GM19239 (cell line): ENCODE measurements around the gene SLCO3A1.

ENCODE experiments used
- DNase-seq: peaks from one replicate; pipeline ENCODE4 v3.0.0; 2011; ENCODE audit warnings: low spot score; ENCODE audit not compliant: insufficient read length
- FAIRE-seq: peaks from 2 replicates; lab custom pipeline; 2011; peaks lifted over from hg19 to GRCh38; lab: Jason Lieb, UNC

SLCO3A1 gene

DNA sequence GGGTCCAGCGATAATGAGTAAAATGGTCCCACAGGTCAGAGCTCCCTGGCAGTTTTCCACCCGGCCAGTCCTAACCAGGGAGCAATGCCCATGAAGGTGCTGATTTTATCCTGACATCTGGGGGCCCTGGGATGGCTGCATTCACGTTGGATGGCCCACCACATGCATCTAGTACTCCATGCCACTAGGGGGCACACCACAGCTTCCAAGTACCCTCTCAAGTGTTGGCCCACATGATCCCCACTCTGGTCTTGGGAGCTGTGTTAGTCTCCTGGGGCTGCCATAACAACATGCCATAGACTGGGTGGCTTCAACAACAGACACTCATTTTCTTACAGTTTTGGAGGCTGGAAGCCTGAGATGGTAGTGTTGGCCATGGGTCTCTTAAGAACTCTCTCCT is 225.5 kb downstream of the SLCO3A1 start:
- FAIRE-seq = no peak
- DNase-seq = no peak

DNA sequence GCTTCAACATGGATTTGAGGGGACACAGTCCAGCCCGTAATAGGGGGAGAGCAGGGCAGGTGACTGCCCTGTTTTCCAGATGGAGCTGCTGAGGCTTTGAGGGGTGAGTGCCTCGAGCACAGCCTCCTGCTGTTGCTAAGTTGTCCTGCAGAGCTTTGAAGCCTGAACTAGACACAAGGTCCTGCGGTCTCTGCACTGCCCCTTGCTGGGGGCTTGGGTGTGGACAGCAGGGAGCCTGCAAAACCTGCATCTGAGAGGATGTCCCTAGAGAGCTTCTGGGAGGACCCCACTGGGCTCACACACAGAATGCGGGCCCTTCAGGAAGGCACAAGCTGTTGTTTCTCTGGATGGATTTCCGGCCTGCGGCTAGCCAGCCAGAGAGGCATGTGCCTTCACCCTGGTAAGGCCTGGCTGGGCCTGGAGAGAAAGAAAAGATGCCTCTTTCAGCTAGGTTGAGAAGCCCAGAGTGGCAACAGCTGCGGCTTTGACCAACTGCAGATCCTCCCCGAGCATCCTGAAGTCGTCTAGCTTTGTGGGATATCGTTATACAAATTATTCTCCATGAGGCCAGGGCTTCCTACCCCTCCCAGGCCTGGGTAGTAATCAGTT is 226.2 kb downstream of the SLCO3A1 start:
- FAIRE-seq (no peak), DNase-seq (no peak)

DNA sequence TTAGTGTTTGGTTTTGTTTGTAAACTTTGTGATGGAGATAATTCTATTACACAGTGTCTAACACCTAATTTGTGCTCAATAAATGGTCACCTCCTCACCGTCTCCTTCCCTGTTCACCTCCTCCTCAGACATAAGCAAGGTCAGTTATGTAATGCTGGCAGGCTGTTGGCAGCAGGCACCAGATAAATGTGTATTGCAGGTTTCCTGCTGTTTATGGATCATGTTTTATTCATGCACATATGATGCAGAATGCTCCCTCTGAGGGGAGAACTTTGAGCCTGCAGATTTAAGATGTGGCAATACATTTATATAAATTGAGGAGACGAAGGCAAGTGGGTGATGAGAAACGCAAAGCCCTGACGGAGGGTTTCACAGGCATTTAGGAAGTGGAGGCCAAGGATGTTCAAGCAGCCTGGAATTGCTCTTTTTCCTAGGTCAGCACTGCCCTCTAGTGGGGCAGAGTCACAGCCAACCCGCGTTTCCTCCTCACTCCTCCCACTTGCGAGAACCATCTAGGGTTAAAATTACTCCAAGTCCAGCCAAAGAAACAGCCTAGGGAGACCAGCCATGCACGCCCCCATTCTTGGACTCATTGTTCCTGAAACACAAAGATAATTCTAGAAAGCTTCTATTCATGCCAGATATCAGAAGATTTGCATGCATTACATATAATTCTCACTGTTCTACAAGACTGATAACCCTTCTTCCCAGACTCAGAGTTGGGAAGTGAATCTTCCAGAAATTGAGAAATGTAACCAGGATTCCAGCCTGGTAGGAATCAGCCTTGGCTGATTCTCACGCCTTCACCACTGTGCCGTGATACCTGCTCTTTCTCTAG is 228.7 kb downstream of the SLCO3A1 start:
- FAIRE-seq = peak; percentile 4
- DNase-seq = peak; percentile 48

DNA sequence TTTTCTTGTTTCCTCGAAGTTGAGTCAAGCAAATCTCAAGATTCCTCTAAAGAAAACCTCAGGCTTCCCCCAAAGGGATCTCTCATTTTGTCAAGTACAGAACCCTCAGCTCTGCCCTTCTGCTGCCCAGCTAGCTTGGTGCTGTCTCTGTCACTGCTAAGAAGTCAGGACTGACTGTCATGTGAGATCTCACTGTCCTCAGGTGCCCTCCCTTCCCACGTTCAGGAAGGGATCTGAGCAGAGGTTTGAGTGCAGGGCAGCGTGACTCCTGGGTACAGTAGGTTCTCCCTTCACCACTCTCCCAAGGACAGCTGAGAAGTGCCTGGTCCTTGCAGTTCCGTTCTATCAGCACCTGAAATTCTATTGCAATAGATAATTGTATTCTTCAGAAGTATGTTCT is 229.7 kb downstream of the SLCO3A1 start:
- DNase-seq (no peak), FAIRE-seq (no peak)

DNA sequence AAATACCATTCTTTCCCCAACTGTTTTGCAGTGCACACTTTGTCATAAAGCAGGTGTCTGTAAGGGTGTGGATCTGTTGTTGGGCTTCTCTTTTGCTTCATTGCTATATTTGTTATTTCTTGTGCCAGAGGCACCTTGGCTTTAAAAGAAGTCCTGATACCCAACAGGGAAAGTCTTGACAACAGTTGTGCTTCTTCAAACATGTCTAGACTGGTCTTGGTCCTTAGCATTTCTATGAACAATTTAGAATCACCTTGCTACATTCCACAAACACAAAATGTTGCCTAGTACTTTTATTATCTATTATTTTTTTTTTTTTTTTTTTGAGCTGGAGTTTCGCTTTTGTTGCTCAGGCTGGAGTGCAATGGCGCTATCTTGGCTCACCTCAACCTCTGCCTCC is 233.7 kb downstream of the SLCO3A1 start:
- DNase-seq (no peak), FAIRE-seq (no peak)

DNA sequence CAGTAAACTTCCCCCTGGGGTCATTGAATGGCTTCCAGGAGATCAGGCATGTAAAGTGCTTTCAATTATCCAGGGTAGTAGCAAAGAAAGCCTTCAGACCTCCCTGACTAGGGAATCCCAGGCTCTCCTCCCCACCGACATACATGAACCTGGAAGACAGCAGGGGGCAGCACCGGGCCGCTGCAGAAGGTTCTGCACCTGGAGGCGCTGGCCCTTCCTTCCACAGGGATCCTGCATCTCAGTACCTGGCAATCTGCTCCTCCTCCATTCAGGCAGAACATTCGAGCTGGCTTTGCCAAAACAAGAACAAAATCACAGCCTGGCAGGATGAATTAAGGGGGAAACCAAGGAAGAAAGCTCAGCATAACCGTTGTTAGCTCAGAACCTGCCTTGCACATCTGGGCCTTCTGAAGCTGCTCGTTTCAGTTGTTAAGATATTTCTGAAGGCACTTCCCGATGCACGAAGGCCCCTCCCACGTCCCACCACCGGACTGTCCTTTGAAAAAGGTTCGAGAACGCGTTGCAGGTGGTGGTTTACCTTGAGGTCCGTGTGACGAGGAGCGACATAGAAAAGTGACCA is 237.7 kb downstream of the SLCO3A1 start:
- FAIRE-seq (no peak), DNase-seq (no peak)

DNA sequence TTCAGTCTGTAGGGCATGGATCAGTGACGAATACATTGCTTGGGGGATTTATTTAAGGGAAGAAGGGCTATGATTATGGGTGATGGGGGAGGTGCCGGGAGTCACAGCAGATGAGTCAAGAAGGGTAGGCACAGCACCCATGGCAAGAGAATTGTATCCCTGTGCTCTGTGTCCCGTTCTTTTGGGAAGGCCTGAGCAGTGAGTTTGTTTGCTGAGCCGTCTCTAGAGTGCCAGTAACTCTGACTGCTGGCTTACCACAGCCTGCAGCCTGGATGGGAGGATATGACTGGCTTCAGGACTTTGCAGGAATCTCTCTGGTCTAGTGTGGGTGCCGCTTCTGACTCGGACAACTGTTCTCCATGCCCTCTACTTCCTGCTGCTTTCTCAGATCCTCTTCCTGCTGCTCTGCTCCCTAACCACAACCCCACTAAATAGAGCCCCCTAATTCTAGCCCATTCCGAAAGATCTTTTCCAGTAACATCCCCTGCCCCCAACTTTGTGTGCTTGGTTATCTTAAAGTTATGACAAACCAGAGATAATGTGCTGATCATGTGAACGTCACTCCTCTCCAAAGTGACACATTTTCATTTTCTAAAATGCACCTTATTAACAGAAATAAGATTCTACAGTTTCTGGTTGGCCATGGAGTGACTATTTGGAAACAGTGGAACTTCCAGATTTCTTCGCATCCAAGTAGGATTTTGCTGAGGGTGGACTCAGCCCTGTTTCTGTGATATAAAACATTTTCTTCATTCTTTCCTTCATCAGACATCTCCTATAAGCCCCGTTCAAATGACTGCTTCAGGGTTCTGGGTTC is 239.0 kb downstream of the SLCO3A1 start:
- no peak for FAIRE-seq
- DNase-seq = no peak

DNA sequence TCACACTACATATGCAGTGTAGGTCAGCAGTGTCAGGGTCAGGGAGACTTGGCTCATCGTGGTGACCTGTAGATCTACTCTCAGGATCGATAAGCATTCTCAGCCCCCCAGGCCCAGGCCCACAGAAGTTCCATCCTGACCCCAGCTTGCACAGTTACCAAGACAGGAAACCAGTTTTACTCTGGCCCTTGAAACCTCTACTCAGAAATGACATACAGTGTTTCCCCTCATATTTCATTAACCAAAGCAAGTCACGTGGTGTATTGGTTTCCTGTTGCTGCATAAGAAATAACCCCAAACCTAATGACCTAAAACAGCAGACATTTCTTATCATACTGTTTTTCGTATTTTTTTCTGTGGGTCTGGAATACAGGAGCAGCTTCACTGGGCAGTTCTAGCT is 242.2 kb downstream of the SLCO3A1 start:
- FAIRE-seq (peak; percentile 8), DNase-seq (peak; percentile 36)

DNA sequence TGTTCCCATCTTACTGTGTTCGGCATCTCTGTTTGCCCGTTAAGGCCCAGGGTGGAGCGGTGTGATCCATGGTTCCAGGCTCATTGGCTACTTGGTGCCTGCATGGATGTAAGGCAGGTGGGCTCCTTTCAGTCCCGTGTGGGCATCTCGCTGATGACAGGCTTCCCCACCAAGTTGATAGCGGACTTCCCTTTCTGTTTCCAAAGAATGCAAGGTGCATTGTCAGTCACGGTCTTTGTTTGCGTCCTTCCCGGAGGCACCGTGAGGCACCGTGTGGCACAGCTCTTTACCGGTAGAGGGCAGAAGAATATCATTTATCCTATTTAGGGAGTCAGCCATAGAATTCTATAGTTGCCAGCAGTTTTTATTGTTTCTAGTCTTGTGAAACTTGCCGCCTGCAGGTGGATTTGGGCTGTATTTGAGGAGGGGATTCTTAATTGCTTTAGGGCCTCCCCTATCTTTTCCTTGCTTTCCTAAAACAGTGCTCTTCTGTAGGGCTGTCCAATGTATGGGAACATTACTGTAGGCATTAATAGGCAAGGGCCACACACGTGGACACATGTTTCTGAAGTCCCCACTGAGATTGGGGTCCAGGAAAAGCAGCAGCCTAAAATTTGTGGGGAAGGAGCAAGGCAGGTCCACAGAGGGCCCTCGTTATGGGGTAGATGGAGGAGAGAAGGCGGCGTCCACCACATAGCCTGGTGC is 244.1 kb downstream of the SLCO3A1 start:
- DNase-seq (no peak), FAIRE-seq (peak; percentile 85)

DNA sequence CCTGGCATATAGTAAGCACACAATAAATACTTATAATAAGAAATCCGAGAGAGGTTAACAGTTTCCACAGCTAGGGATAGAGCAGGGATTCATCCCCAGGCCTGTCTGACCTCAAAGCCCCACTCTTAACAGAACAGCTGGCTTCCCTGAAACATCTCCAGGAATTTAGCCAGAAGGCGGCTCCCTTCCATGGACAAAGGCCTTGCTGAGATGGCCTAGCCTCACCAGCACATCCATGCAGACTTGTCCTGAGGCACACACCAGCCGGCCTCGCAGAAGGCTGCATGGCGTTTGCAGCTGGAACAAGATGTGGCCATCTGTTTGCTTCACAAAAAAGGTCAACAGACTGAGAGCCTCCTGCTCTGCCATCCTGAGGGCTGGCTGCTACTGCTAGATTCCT is 245.4 kb downstream of the SLCO3A1 start:
- DNase-seq = no peak
- no peak for FAIRE-seq

DNA sequence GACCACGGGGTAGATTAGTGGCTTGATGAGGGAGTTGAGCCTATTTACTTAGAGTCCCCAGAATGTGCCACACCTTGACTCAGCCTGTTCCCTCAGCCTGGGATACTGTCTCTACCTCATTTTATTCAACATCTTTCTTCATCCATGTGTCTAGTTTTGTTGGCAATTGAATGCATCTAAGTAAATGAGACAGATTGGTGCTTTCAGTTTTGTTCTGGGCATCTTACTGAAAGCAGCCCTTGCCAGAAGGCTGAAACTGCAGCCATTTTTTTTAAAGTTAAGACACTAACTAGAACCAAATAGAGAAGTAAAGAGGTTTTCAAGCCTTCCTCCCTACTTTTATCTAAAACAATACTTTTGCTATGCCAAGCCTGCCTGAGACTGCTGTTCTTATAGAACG is 246.8 kb downstream of the SLCO3A1 start:
- DNase-seq = no peak
- no peak for FAIRE-seq

DNA sequence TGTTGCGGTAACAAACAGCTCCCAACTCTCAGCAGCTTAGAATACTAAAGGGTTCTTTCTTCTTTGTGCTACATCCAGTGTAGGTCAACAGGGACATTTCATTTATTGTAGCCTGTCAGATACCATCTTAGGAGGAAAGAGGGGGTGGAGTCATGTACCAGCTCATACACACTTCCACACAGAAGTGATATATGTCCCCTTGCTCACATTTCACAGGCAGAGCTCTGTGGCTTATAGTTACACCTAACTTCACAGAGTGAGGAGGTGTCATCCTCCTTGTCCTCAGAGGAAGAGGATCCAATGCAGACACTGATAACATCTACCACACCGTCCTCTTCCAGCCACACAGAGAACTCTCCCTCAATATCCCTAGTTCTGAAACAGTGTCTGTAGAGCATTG is 247.2 kb downstream of the SLCO3A1 start:
- DNase-seq (no peak), FAIRE-seq (peak; percentile 54)

DNA sequence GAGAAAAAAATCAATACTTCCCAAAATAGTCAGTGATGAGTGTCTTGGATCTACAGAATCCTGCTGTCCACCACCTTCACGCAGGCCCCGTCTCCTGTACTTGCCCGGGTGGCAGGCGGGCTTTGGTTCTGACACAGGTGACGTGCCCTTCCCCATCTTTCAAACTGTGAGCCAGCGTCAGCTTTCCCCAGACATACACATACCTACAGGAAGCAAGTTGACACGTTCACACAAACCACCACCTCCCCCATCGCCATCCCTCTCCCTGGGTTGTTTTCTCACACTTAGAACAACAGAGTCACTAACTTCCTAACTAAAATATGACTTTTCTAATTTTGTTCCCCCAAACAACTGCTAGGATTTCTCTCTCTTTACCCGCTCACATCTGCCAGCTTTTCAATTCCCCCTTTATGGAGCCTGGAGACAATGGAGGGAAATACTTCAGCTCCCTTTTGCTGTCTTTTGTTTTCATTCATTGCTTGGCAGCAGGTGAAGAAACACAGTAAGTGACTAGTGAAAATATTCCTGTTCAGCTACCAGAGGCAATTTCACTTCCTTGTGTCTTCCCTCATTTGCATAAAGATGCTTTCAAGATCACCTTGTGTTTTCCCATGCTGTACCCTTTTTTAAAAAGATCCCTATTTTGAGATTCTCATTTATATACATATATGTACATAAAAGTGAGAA is 248.3 kb downstream of the SLCO3A1 start:
- FAIRE-seq = no peak

DNA sequence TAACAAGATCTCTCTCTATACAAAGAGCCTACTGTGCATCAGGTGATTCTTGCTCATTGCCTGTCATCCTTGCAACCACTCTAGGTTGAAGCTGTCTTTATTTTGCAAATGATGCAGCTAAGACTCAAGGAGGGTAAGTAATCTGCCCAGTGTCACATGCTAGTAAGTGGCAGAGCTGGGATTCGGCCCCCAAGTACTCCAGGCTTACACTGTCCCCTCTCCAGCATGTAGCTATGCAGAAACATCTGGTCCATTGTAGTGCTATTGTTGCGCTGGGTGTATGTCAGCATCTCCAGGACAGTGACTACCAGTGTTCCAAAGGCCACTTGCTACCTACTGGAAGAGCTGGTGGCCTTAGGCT is 248.9 kb downstream of the SLCO3A1 start:
- DNase-seq (no peak), FAIRE-seq (peak; percentile 26)

More for the DNA sequence above, 248.3 kb downstream of the SLCO3A1 start:
- no peak for DNase-seq

DNA sequence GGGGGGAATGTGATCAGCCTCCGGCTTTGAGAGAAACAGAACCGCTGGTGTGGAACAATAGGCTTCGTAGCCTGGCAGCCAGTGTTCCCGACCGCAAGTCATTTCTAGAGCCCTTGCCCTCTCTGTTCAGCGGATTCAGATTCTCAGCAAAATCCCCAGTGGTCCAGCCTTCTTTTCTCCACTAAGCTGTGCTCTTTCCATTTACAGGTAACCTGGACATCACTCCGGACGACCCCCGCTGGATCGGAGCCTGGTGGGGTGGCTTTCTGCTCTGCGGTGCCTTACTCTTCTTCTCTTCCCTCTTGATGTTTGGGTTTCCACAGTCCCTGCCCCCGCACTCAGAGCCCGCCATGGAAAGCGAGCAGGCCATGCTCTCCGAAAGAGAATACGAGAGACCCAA is 250.6 kb downstream of the SLCO3A1 start:
- DNase-seq = no peak
- FAIRE-seq = no peak

DNA sequence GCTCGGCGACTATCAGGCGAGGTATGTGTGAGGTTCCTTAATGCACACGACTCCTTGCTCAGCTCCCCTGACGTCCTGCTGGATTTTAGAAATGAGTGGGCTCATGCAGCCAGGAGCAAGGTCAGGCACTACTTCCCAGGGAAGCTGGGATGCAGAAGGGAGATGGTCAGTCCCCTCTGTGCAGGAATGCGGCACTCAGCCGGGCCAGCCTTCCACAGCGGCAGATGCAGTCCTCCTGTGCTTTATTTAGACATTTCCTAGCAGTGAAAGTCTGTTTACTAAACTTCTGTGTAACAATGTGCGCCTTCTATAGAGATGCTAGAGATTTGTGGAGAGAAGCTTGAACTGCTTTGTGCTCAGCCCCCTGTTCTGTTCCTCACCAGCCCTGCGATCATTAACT is 252.1 kb downstream of the SLCO3A1 start:
- no peak for FAIRE-seq
- no peak for DNase-seq

DNA sequence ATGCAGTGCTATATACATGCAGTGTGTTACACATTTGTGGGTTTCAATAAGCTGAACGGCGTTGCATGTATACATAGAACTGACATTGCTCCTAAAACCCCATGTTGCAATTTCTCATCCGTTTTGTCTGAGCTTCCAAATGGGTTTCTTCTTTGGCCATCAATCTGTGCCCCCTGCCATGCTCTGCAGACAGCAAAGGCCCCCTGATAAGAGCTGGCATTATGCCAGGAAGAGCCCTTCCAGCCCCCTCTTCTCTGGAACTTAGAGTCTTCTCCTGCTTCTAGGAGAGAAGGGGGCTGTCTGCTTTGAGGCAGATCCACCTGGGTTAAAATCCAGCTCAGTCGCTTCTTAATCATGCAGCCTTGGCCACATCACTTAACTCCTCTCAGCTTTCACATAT is 254.0 kb downstream of the SLCO3A1 start:
- FAIRE-seq = no peak
- no peak for DNase-seq

DNA sequence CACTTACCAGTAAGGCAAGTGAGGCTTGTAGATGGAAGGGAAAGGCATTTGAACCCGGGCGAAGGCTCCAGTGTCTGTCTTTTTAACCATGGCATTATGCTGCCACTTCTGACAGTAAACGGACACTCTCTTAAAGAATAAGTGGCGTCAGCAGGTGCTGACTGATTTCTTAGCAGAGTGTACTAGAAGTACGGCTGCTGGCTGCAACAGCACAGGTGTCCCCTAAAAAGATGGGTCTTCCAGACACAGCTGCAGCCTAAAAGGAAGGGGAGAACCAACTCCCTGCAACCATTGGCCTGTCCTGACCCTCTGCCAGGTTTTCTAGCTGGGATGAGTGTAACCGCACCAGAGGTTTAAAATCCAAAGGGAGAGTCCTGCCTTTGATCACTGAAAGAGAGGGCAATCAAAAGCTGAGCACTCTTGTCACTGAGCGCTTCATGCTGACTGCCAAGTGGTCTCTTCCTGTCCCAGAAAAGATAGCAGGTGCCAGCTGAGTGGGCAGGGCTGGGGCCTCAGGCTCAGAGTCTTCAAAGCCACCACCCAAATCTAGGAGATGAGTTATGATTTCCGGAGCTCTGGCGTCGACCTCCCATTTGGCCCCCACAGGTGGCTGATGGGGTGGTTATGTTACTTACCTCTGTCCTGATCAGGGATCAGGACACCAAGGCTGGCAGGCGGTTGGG is 255.8 kb downstream of the SLCO3A1 start:
- DNase-seq (no peak), FAIRE-seq (no peak)

DNA sequence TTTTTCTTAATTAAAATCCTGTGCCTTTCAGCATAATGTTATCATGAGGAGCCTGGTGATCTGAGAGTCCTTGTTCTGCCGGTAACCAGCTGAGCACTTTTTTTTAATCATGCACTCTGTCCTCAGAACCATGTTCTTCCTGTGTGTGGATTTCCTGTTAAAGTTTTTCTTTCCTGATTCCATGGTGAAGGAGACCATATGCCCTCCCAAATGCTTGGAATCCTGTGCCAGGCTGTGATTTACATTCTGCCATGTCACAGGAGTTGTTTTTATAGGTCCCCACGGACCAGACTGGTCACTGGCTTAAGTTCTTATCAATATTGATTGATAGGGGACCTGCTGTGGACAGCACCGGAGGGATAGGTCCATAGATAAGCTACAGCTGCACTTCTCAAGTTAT is 257.8 kb downstream of the SLCO3A1 start:
- DNase-seq = no peak
- no peak for FAIRE-seq
